T1000 (cell line): ENCODE measurements around the gene ANKS1B.
"Not testable (repeated sequence)": the region's sequence is repeated elsewhere in the genome, so short reads cannot be mapped to it uniquely, and the experiment has no call there.

Experiments
- DNase-seq: peaks from one replicate; lab custom pipeline; 2025; ENCODE audit warnings: mixed read lengths; lab: John Stamatoyannopoulos, UW

ANKS1B gene

DNA sequence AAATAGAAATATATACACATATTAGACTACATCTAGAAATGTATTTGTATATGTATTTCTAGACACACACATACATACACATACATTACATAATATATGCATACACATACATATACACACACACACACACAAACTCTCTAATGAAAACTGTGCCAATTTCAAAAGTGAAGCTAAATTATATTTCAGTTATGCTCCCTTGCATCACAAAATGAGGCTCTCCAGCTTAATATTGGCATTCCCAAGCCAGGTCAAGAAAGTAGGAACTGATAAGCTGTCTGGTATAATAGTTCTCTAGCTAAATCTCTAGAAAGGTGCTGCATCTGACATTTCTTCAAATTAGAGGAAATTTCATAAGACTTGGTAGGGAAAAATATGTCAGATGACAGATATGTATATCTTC is 280.3 kb downstream of the ANKS1B start:
- DNase-seq = no peak

GRCh38 chr12:99704036-99704435 is 280.7 kb downstream of the ANKS1B start:
- no peak for DNase-seq

DNA sequence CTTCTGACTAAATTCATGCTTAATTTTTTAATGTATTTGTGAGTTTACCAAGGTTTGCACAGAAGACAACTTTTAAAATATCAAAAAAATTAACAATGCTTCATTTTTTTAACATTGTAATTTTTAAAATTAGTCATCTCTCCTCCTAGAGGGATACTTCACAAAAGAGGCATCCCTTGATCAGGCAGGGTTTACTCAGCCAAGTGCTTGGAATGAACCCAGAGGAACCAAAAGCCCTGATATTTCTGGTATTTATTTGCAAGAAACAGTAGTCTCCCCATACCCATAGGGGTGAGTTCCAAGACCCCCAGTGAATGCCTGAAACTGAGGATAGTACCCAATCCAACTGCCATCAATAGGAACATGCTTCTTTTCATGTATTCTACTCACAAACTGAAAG is 284.7 kb downstream of the ANKS1B start:
- DNase-seq = no peak

DNA sequence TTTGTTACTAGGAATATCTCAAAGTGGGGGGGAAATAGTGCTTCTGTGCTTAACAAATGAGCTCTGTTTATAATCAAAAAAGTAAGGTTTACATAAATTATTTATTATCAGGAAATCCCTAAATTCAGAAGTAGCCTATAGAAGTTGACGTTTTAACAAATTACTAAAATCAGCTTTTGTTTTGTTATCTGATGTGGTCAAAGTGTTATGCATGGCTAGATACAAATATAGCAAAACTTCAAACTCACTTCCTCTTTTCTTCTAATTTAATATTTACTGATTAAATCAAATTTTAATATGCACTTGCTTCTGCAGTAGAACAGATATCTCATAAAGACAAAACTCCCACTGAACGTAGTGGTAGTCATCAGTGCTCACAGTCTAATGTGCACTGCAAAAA is 289.7 kb downstream of the ANKS1B start:
- no peak for DNase-seq

GRCh38 chr12:99686142-99686541 is 298.6 kb downstream of the ANKS1B start:
- DNase-seq = no peak

DNA sequence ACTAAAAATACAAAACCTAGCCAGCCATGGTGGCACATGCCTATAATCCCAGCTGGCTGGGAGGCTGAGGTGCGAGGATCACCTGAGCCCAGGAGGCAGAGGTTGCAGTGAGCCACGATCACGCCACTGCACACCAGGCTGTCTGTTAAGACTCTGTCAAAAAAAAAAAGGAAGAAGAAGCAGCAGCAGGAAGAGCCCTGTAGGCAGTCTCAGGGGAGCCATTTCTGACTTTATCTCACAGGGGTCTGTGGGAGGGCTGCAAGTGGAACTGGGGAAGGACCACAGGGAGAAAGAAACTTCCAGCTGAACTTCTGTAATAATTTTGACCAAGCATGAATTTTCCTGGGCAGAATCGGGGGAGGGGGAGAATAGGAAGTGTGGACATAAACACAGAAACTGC is 304.5 kb downstream of the ANKS1B start:
- DNase-seq = no peak

- DNase-seq = no peak
Measured at GRCh38 chr12:99670635-99671034, 314.1 kb downstream of the ANKS1B start.

- no peak for DNase-seq
Measured at GRCh38 chr12:99658671-99659349, 325.9 kb downstream of the ANKS1B start.

- no peak for DNase-seq
Measured at GRCh38 chr12:99649551-99649950, 335.2 kb downstream of the ANKS1B start.

GRCh38 chr12:99648183-99648582 is 336.6 kb downstream of the ANKS1B start:
- no peak for DNase-seq

DNA sequence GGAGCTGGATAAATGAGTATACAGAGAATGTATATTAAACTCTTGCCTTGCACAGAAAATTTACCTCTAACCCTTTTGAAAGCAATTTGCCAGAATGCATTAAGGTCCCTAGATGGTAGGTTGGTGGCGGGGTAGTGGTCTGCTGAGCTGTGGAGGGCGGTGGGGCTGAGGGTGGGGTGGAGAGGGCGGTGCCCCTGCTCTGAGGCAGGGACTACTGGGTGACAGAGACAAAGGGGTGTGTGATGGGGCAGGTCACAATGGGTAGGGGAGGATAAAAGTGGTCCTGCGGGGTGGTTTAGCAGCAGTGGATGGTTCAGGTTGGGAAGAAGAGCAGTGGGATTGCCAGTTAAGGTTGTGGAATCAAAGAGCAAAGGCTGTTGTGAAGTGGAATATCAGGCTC is 337.3 kb downstream of the ANKS1B start, which contains the start of gene GARIN6:
TSS of gene GARIN6 (plus strand) at position 301 of the 400 bp plus-strand sequence. CDS start 422 bp downstream, outside the sequence.
- no peak for DNase-seq

DNA sequence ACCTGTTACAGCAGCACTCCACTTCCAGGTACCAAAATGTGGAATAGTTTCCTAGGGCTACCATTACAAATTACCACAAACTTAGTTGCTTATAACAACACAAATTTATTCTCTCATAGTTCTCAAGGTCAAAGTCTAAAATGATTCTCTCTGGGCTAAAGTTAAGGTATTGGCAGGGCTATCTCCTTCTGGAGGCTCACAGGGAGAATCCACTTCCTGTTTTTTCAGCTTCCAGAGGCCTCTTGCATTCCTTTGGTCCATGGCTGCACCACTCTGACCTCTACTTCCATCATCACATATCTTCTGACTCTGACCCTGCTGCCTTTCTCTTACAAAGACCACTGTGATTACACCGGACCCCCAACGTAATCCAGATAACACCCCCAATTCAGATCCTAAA is 340.1 kb downstream of the ANKS1B start:
- DNase-seq = no peak

DNA sequence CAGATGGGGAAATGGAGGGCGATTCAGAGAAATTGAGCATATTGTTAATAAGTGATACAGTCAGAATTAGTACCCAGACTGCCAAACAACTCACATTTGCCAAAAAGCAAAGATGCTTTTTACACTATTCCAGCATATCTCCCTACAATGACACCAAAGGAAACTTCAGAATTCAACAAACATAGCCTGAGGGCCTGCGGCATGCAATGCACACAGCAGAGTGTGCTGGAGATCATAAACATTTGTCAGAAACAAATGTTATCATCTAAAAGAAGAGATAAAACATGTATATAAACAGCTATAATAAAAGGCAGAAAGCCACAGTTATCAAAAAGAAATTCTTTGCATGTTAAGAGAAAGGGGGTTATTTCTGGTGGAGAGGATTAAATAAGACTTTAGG is 357.3 kb downstream of the ANKS1B start:
- no peak for DNase-seq

DNA sequence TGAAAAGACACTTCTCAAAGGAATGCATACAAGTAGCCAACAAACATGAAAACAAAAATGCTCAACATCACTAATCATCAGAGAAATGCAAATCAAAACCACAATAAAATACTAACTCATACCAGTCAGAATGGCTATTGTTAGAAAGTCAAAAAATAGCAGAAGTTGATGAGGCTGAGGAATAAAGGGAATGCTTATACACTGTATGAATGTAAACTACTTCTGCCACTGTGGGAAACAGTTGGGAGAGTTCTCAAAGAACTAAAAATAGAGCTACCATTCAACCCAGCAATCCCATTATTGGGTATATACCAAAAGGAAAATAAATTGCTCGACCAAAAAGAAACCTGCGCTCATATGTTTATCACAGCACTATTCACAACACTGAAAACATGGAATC is 360.1 kb downstream of the ANKS1B start:
- not testable (repeated sequence) for DNase-seq

DNA sequence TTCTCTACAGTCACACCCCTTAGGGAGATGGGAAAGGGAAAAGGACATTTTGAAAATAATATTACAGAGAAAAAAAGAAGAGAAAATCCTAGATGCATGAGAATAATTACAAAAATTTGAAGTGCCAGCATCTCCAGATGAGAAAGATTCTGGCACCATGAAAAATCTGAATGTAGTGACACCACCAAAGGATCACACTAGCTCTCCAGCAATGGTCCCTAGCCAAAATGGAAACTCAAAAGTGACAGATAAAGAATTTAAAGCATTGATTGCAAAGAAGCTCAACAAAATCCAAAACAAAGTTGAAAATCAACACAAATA is 364.6 kb downstream of the ANKS1B start:
- no peak for DNase-seq

DNA sequence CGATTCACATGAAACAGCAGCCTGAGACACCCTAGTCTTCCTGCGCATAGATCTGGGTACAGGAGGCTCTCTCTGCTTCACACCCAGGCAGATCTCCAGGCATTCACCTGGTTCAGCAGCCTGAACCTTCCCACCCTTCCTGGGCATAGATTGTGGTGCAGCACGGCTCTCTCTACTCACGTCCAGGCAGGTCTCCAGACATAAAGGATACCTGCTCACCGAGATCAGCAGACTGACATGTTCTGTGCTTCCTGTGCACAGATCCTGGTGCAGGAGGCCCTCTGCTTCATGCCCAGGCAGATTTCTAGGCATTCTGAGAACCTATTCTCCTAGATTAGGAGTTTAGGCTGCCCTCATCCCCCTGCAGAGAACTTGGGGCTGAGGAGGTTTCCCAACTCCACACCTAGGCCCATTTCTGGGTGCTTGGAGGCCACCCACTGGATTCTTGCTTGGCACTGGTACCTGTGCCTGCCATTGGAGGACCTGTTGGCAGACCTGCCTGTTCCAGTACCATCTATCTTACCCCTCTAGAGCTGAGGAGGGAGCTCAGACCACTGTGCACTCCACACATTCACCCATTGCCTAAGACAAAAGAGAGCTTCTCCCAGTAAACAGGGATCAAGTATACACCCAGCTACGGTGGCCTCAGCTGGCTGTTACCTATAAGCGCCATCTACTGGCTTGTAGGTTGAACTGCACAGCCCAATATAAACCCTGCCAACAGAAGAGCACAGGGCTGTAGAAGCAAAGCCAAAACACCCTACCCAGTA is 365.2 kb downstream of the ANKS1B start:
- no peak for DNase-seq

DNA sequence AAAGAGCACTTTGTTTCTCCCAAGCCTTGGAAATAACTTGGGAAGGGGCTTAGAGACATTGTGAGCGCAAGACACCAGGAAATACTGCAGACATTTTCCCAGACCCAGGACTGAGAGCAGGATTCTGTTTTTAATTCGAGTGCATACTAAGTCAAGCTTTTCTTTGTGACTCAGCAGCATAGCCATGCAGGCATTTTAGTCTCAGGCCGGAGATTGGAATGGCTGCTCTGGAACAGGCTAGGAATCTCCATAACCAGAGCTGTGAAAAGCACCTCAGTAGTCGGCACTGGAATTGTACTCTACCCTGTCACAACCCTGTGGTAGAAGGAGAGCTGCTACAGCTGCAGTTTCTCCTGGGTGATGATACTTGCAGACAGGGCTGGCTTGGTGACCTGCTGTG is 366.1 kb downstream of the ANKS1B start:
- DNase-seq = no peak

- DNase-seq = no peak
Measured at GRCh38 chr12:99611599-99611998, 373.1 kb downstream of the ANKS1B start.

GRCh38 chr12:99611117-99611516 is 373.6 kb downstream of the ANKS1B start:
- no peak for DNase-seq

DNA sequence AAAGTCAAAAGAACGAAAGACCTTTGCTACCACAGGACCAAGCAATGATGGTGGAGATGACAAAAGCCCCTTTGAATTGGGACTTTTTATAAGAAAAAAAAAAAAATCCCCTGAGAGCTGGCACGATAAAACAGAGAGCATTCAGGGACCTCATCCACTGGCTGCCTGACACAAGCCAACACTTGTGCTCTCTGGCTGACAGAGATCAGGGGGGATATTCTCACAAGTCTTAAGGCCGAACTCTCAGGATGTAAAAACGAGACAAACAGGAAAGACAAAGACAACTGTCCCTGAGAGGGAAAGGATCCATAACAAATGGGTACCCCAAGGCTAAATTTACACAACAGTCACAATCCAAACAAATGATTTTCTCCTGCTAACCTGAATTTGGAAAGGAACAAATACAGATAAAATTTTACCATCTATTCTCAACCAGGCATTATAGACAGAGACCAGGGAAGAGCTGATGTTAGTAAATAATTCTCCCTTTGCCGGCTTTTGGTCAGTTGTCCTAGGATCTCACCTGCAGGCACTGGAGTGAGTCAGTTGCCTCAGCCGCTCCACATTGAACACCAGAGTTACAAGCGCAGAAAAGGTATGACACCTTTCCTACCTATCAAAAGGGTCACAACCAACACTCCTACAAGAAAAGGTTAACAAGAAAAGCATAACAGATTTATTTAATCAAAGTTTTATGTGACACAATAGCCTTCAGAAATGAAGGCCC is 375.1 kb downstream of the ANKS1B start:
- DNase-seq = no peak

GRCh38 chr12:99600388-99600787 is 384.3 kb downstream of the ANKS1B start:
- DNase-seq = no peak

DNA sequence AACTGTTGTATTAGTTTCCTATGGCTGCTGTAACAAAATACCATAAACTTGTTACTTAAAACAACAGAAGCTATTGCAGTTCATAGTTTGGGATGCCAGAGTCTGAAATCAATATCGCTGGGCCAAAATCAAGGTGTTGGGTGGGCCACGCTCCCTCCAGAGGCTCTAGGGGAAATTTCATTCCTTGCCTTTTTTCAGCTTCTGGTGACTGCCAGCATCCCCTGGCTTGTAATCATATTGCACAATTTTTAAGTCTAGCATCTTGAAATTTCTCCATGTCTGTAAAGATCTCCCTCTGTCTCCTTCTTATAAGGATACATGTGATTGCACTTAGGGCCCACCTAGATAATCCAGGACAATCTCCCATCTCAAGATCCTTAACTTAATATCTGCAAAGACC is 386.0 kb downstream of the ANKS1B start:
- no peak for DNase-seq

DNA sequence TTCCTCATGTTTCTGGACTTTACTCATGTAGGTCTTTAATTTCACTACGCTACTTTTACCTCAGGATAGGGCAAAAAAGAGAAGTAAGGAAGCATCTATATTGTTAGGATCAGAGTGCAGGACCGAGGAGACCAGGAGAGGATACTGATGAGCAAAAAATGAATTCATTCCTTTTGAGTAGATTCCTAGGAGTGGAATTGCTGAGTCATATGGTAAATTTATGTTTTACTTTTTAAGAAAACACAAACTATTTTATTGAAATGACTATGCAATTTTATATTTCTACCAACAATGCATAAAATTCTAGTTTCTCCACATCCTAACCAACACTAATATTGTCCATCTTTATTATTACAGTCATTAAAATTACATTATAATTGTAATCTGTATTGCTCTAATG is 388.0 kb downstream of the ANKS1B start:
- DNase-seq = no peak
